Liver (tissue), 3 donors: Measurements from ENCODE around the gene PSAT1.

Experiments
- ATF3 ChIP-seq: IDR thresholded peaks from 2 replicates; pipeline ENCODE4 v1.6.1; 2016; ENCODE audit warnings: antibody characterized with exemption
- CTCF ChIP-seq: fragments of 150-350 bp; IDR thresholded peaks from 2 replicates; pipeline ENCODE4 v1.5.1; 2017; ENCODE audit warnings: improper control_type of control experiment, low read depth, low read length; ENCODE audit not compliant: missing input control
- FOXA1 ChIP-seq: IDR thresholded peaks from 2 replicates; pipeline ENCODE4 v1.6.1; 2016; ENCODE audit warnings: antibody characterized with exemption
- GABPA ChIP-seq, 2 donors: IDR thresholded peaks in 1 of 2; conservative IDR thresholded peaks in 1 of 2; 2 replicates each; pipeline ENCODE4 v1.6.1; 2016; ENCODE audit warnings: antibody characterized with exemption in 2 of 2, mild to moderate bottlenecking in 1 of 2, moderate library complexity in 1 of 2
- HNF4A ChIP-seq, 2 donors: conservative IDR thresholded peaks; 2 replicates each; pipeline ENCODE4 v1.6.1; 2016; ENCODE audit warnings: antibody characterized with exemption in 2 of 2, mild to moderate bottlenecking in 2 of 2
- JUND ChIP-seq, 2 donors: IDR thresholded peaks; 2 replicates each; pipeline ENCODE4 v1.6.1; 2016; ENCODE audit warnings: antibody characterized with exemption in 2 of 2
- MAX ChIP-seq: IDR thresholded peaks from 2 replicates; pipeline ENCODE4 v1.6.1; 2016; ENCODE audit warnings: antibody characterized with exemption
- REST ChIP-seq: IDR thresholded peaks from 2 replicates; pipeline ENCODE4 v1.6.1; 2016; ENCODE audit warnings: antibody characterized with exemption, mild to moderate bottlenecking
- RXRA ChIP-seq, 2 donors: IDR thresholded peaks; 2 replicates each; pipeline ENCODE4 v1.6.1; 2017 to 2018; ENCODE audit warnings: antibody characterized with exemption in 2 of 2, mild to moderate bottlenecking in 1 of 2
- SP1 ChIP-seq: IDR thresholded peaks from 2 replicates; pipeline ENCODE4 v1.6.1; 2018; ENCODE audit warnings: antibody characterized with exemption, mild to moderate bottlenecking
- TAF1 ChIP-seq: conservative IDR thresholded peaks from 2 replicates; pipeline ENCODE4 v1.6.1; 2016; ENCODE audit warnings: antibody characterized with exemption, mild to moderate bottlenecking
- donor health status: healthy.
- donor health status: healthy.

GRCh38 chr9:78314550-78314949 is 17.6 kb downstream of the PSAT1 start:
- TF ChIP-seq RXRA (IDR thresholded peaks at IDR 0.05) (no peak), CTCF (no peak), GABPA (IDR thresholded peaks at IDR 0.05 in 1 of 2, conservative IDR thresholded peaks at IDR 0.05 in 1 of 2) (no peak), SP1 (no peak), ATF3 (no peak), MAX (no peak), REST (no peak), FOXA1 (no peak), TAF1 (no peak), JUND (IDR thresholded peaks at IDR 0.05) (no peak), HNF4A (conservative IDR thresholded peaks at IDR 0.05) (no peak)
